Mesodermal cell (in vitro differentiated cells): Measurements from ENCODE around the gene ACVRL1.
A peak's percentile ranks its signal among the peaks of the same experiment; 100 is the strongest.

Experiments used
- H3K27ac ChIP-seq: 2 replicates; pipeline ENCODE4 v1.7.0; 2013; ENCODE audit warnings: mild to moderate bottlenecking, low read depth, low read length, moderate library complexity; ENCODE audit not compliant: severe bottlenecking
- H3K36me3 ChIP-seq: 2 replicates; pipeline ENCODE4 v1.7.1; 2013; ENCODE audit warnings: mild to moderate bottlenecking, low read length, moderate library complexity; ENCODE audit not compliant: control insufficient read depth, insufficient read depth
- H3K4me1 ChIP-seq: one replicate; pipeline ENCODE4 v1.7.1; 2013; ENCODE audit warnings: mild to moderate bottlenecking, low read length; ENCODE audit not compliant: insufficient read depth, control insufficient read depth, poor library complexity, severe bottlenecking
- H3K4me3 ChIP-seq: 2 replicates; pipeline ENCODE4 v1.7.0; 2013; ENCODE audit warnings: low read length, control low read depth, mild to moderate bottlenecking; ENCODE audit not compliant: insufficient read depth, poor library complexity, severe bottlenecking; ENCODE audit errors: extremely low read depth
- H3K9me3 ChIP-seq: 2 replicates; pipeline ENCODE4 v1.7.1; 2013; ENCODE audit warnings: mild to moderate bottlenecking, low read length, moderate library complexity; ENCODE audit not compliant: control insufficient read depth
- WGBS, 2 experiments: methylation state at CpG; one replicate each; pipeline ENCODE4 v1.1.5; 2013; ENCODE audit warnings: missing lambda C conversion rate in 2 of 2; ENCODE audit not compliant: insufficient coverage in 2 of 2; 5-methylcytosine and 5-hydroxymethylcytosine counted together

Gene ACVRL1

GRCh38 chr12:51971679-51972421, 64.5 kb downstream of the ACVRL1 start:
- WGBS, 2 experiments: no CpG with 5 or more reads among the region's 4 CpGs
- Histone ChIP-seq H3K36me3 (peaks cover 15% of the 10 kb centered on the region), H3K4me3 (no peak overlapping the region), H3K4me1 (peaks cover 62% of the 10 kb centered on the region), H3K27ac (peak overlapping the region; percentile 34), H3K9me3 (no peaks in the 10 kb centered on the region)

GRCh38 chr12:51972422-51972812, 65.1 kb downstream of the ACVRL1 start:
- H3K4me1 ChIP-seq: peaks cover 67% of the 10 kb centered on the region
- H3K36me3 ChIP-seq: peaks cover 18% of the 10 kb centered on the region
- 88 to 93% methylated on average over 2 to 3 of the region's 5 CpGs for WGBS, 2 experiments
- H3K9me3 ChIP-seq: no peaks in the 10 kb centered on the region
- H3K4me3 ChIP-seq: no peak overlapping the region
- H3K27ac ChIP-seq: peak overlapping the region; percentile 34

- Histone ChIP-seq H3K4me1 (peaks cover 71% of the 10 kb centered on the region), H3K4me3 (no peak overlapping the region), H3K9me3 (no peaks in the 10 kb centered on the region), H3K36me3 (peaks cover 22% of the 10 kb centered on the region), H3K27ac (peak overlapping the region; percentile 34)
- WGBS, 2 experiments: 45 to 63% methylated on average over 2 to 4 of the region's 9 CpGs
These were observed 65.6 kb downstream of the ACVRL1 start for GRCh38 chr12:51972849-51973273.
